Measurements from ENCODE around the gene LIN7A. TPM values are rescaled to one million over a fixed set of nuclear protein-coding genes. Genes with fewer than 3 reads are reported as not detected.

Gene LIN7A
- total RNA-seq, 1 donor from 2014 or later, result 31.7 TPM

- TF ChIP-seq EZH2 (IDR thresholded peaks at IDR 0.05) (no peak), CTCF (IDR thresholded peaks at IDR 0.05) (peak; percentile 80)
- H3K4me3 Mint-ChIP-seq, result no peak overlapping the region
- Histone ChIP-seq H3K4me1 (peaks cover 8% of the 10 kb centered on the region), H3K9me3 (ENCODE audit: low read depth) (no peaks in the 10 kb centered on the region), H3K4me2 (no peak overlapping the region), H3K27me3 (no peaks in the 10 kb centered on the region), H2AFZ (replicated peaks) (peak overlapping the region; percentile 34), H3K9ac (no peak overlapping the region), H3F3A (ENCODE audit: low read depth) (no peaks in the 10 kb centered on the region), H3K27ac (no peak overlapping the region), H3K79me2 (ENCODE audit: low read depth) (no peaks in the 10 kb centered on the region), H4K20me1 (ENCODE audit: low read depth) (no peaks in the 10 kb centered on the region), H3K4me3 (no peak overlapping the region), H3K36me3 (no peaks in the 10 kb centered on the region)
- peaks cover 5% of the 10 kb centered on the region for H3K4me1 Mint-ChIP-seq
- no peaks in the 10 kb centered on the region for H3K36me3 Mint-ChIP-seq
- DNase-seq (ENCODE audit: low spot score), result peak; percentile 74
- H3K27me3 Mint-ChIP-seq (ENCODE audit: insufficient read depth, low read depth), result peaks cover 2% of the 10 kb centered on the region
- H3K9me3 Mint-ChIP-seq, result no peaks in the 10 kb centered on the region
- H3K27ac Mint-ChIP-seq, result no peak overlapping the region
Observed at GRCh38 chr12:80763874-80764273, 173.9 kb downstream of the LIN7A start.

- Histone ChIP-seq H2AFZ (replicated peaks) (peak overlapping the region; percentile 65), H3K4me1 (peaks cover 8% of the 10 kb centered on the region), H3K4me3 (no peak overlapping the region), H3K9me3 (ENCODE audit: low read depth) (no peaks in the 10 kb centered on the region), H3F3A (ENCODE audit: low read depth) (no peaks in the 10 kb centered on the region), H4K20me1 (ENCODE audit: low read depth) (no peaks in the 10 kb centered on the region), H3K36me3 (no peaks in the 10 kb centered on the region), H3K27me3 (no peaks in the 10 kb centered on the region), H3K27ac (no peak overlapping the region), H3K4me2 (no peak overlapping the region), H3K79me2 (ENCODE audit: low read depth) (no peaks in the 10 kb centered on the region), H3K9ac (no peak overlapping the region)
- DNase-seq (ENCODE audit: low spot score), result no peak
- Mint-ChIP-seq H3K27ac (no peak overlapping the region), H3K4me1 (peaks cover 5% of the 10 kb centered on the region), H3K9me3 (no peaks in the 10 kb centered on the region), H3K27me3 (ENCODE audit: insufficient read depth, low read depth) (peaks cover 2% of the 10 kb centered on the region), H3K4me3 (no peak overlapping the region), H3K36me3 (no peaks in the 10 kb centered on the region)
- TF ChIP-seq CTCF (IDR thresholded peaks at IDR 0.05) (no peak), EZH2phosphoT487 (IDR thresholded peaks at IDR 0.05) (no peak), EZH2 (IDR thresholded peaks at IDR 0.05) (no peak)
Observed at GRCh38 chr12:80761838-80762237, 175.9 kb downstream of the LIN7A start.

GRCh38 chr12:80756875-80757274 lies 180.9 kb downstream of the LIN7A start:
- no peaks in the 10 kb centered on the region for H4K20me1 ChIP-seq (ENCODE audit: low read depth)
- no peak overlapping the region for H3K27ac Mint-ChIP-seq
- no peak overlapping the region for H3K4me3 ChIP-seq

More at GRCh38 chr12:80756875-80757274, 180.9 kb downstream of the LIN7A start:
- no peaks in the 10 kb centered on the region for H3K27me3 ChIP-seq
- H3K36me3 Mint-ChIP-seq, result no peaks in the 10 kb centered on the region
- no peaks in the 10 kb centered on the region for H3K9me3 Mint-ChIP-seq
- no peak overlapping the region for H3K27ac ChIP-seq
- peaks cover 2% of the 10 kb centered on the region for H3K27me3 Mint-ChIP-seq (ENCODE audit: insufficient read depth, low read depth)
- H3K4me2 ChIP-seq, result no peak overlapping the region
- no peaks in the 10 kb centered on the region for H3K9me3 ChIP-seq (ENCODE audit: low read depth)
- H2AFZ ChIP-seq (replicated peaks), result no peak overlapping the region
- H3K4me3 Mint-ChIP-seq, result no peak overlapping the region
- no peak for TF ChIP-seq EZH2 (IDR thresholded peaks at IDR 0.05)
- TF ChIP-seq EZH2phosphoT487 (IDR thresholded peaks at IDR 0.05), result no peak
- no peak for TF ChIP-seq CTCF (IDR thresholded peaks at IDR 0.05)
- H3F3A ChIP-seq (ENCODE audit: low read depth), result no peaks in the 10 kb centered on the region
- no peaks in the 10 kb centered on the region for H3K79me2 ChIP-seq (ENCODE audit: low read depth)
- H3K9ac ChIP-seq, result no peak overlapping the region
- H3K4me1 Mint-ChIP-seq, result no peaks in the 10 kb centered on the region
- no peaks in the 10 kb centered on the region for H3K36me3 ChIP-seq
- no peak for DNase-seq (ENCODE audit: low spot score)
- H3K4me1 ChIP-seq, result no peaks in the 10 kb centered on the region
